Inflammatory macrophage (primary cell): ENCODE measurements around the gene TRAF1.

ENCODE experiments used
- DNase-seq, 2 donors: peaks; one replicate each; pipeline ENCODE4 v3.0.0-alpha.2; 2020 to 2022

Gene TRAF1

GRCh38 chr9:120867676-120868338 is 58.8 kb downstream of the TRAF1 start:
- DNase-seq: no peak

GRCh38 chr9:120866651-120867050 is 59.9 kb downstream of the TRAF1 start:
- no peak for DNase-seq

GRCh38 chr9:120865809-120866208 is 60.8 kb downstream of the TRAF1 start:
- no peak for DNase-seq

GRCh38 chr9:120865176-120865575 is 61.4 kb downstream of the TRAF1 start:
- DNase-seq: no peak

GRCh38 chr9:120864719-120865118 is 61.9 kb downstream of the TRAF1 start:
- DNase-seq: no peak

- no peak for DNase-seq
Observed at GRCh38 chr9:120863833-120864232, 62.8 kb downstream of the TRAF1 start.

GRCh38 chr9:120862452-120862851 is 64.1 kb downstream of the TRAF1 start:
- peak; percentile 49 to 78 for DNase-seq

- no peak for DNase-seq
Observed at GRCh38 chr9:120861935-120862334, 64.7 kb downstream of the TRAF1 start.

- no peak for DNase-seq
Observed at GRCh38 chr9:120860083-120860482, 66.5 kb downstream of the TRAF1 start.

- DNase-seq: no peak
Observed at GRCh38 chr9:120859361-120859760, 67.2 kb downstream of the TRAF1 start.

- no peak for DNase-seq
Observed at GRCh38 chr9:120857902-120858301, 68.7 kb downstream of the TRAF1 start.

GRCh38 chr9:120857481-120857880 is 69.1 kb downstream of the TRAF1 start:
- DNase-seq: no peak

- DNase-seq: no peak
Observed at GRCh38 chr9:120856700-120857099, 69.9 kb downstream of the TRAF1 start.

GRCh38 chr9:120855827-120856670 is 70.5 kb downstream of the TRAF1 start:
- DNase-seq: no peak

GRCh38 chr9:120854596-120855327 is 71.8 kb downstream of the TRAF1 start:
- DNase-seq: no peak

GRCh38 chr9:120853198-120853597 is 73.4 kb downstream of the TRAF1 start:
- no peak for DNase-seq
